ENCODE results near the gene TSC2. TPM values are rescaled to one million over a fixed set of nuclear protein-coding genes. Genes with fewer than 3 reads are reported as not detected.

Gene TSC2
- total RNA-seq, 4 donors from 2014 or later, result 98.4 to 220 (median 141) TPM

GRCh38 chr16:2084895-2085625, 37.3 kb downstream of the TSC2 start:
- H3K36me3 ChIP-seq, result peaks cover 0 to 89% (median 0%) of the 10 kb centered on the region in 3 donors
- no peak overlapping the region for H3K4me3 ChIP-seq
- DNase-seq, result no peak
- H3K27ac ChIP-seq, result no peak overlapping the region
- H3K27me3 ChIP-seq, result no peaks in the 10 kb centered on the region
- TF ChIP-seq POLR2A (IDR thresholded peaks at IDR 0.05), result no peak
- no peak for TF ChIP-seq CTCF (IDR thresholded peaks at IDR 0.05)
- peaks cover 0 to 23% (median 0%) of the 10 kb centered on the region in 4 donors for H3K4me1 ChIP-seq
- H3K9me3 ChIP-seq, result no peaks in the 10 kb centered on the region

- TF ChIP-seq CTCF (IDR thresholded peaks at IDR 0.05), result no peak
- no peak for TF ChIP-seq POLR2A (IDR thresholded peaks at IDR 0.05)
- no peak for DNase-seq
- Histone ChIP-seq H3K4me3 (no peak overlapping the region), H3K27ac (no peak overlapping the region), H3K36me3 (peaks cover 0 to 89% (median 0%) of the 10 kb centered on the region in 3 donors), H3K9me3 (no peaks in the 10 kb centered on the region), H3K4me1 (peaks cover 0 to 29% (median 0%) of the 10 kb centered on the region in 4 donors), H3K27me3 (no peaks in the 10 kb centered on the region)
Measured at GRCh38 chr16:2085669-2086068, 37.9 kb downstream of the TSC2 start.

GRCh38 chr16:2086106-2086742, 38.4 kb downstream of the TSC2 start:
- H3K27ac ChIP-seq, result no peak overlapping the region
- peaks cover 0 to 84% (median 0%) of the 10 kb centered on the region in 3 donors for H3K36me3 ChIP-seq
- peaks cover 0 to 29% (median 0%) of the 10 kb centered on the region in 4 donors for H3K4me1 ChIP-seq
- no peaks in the 10 kb centered on the region for H3K9me3 ChIP-seq
- no peak for TF ChIP-seq POLR2A (IDR thresholded peaks at IDR 0.05)
- no peak for TF ChIP-seq CTCF (IDR thresholded peaks at IDR 0.05)
- DNase-seq, result no peak
- no peak overlapping the region for H3K4me3 ChIP-seq
- H3K27me3 ChIP-seq, result no peaks in the 10 kb centered on the region

GRCh38 chr16:2086812-2087747, 39.3 kb downstream of the TSC2 start:
- no peak overlapping the region for H3K4me3 ChIP-seq
- peaks cover 0 to 75% (median 0%) of the 10 kb centered on the region in 3 donors for H3K36me3 ChIP-seq
- no peaks in the 10 kb centered on the region for H3K9me3 ChIP-seq
- TF ChIP-seq CTCF (IDR thresholded peaks at IDR 0.05), result no peak
- no peak for TF ChIP-seq POLR2A (IDR thresholded peaks at IDR 0.05)
- DNase-seq, result no peak
- no peaks in the 10 kb centered on the region for H3K27me3 ChIP-seq
- H3K4me1 ChIP-seq, result peaks cover 0 to 32% (median 0%) of the 10 kb centered on the region in 4 donors
- no peak overlapping the region for H3K27ac ChIP-seq

Measured in Peyer's patch (tissue), 4 donors.